Stimulated activated CD4-positive, alpha-beta T cell treated with anti-CD3 and anti-CD28 coated beads, Interleukin-1b, Interleukin-23, amount 100 ng/mL, for 4 hours (primary cell): ENCODE data around the gene PPP1R13B.
"Not testable (repeated sequence)": the region's sequence is repeated elsewhere in the genome, so short reads cannot be mapped to it uniquely, and the experiment has no call there.

Source experiments
- DNase-seq, 2 donors: peaks; one replicate each; pipeline ENCODE4 v3.0.0-alpha.2; 2020; ENCODE audit warnings: low read depth in 2 of 2

The PPP1R13B gene, protein sequence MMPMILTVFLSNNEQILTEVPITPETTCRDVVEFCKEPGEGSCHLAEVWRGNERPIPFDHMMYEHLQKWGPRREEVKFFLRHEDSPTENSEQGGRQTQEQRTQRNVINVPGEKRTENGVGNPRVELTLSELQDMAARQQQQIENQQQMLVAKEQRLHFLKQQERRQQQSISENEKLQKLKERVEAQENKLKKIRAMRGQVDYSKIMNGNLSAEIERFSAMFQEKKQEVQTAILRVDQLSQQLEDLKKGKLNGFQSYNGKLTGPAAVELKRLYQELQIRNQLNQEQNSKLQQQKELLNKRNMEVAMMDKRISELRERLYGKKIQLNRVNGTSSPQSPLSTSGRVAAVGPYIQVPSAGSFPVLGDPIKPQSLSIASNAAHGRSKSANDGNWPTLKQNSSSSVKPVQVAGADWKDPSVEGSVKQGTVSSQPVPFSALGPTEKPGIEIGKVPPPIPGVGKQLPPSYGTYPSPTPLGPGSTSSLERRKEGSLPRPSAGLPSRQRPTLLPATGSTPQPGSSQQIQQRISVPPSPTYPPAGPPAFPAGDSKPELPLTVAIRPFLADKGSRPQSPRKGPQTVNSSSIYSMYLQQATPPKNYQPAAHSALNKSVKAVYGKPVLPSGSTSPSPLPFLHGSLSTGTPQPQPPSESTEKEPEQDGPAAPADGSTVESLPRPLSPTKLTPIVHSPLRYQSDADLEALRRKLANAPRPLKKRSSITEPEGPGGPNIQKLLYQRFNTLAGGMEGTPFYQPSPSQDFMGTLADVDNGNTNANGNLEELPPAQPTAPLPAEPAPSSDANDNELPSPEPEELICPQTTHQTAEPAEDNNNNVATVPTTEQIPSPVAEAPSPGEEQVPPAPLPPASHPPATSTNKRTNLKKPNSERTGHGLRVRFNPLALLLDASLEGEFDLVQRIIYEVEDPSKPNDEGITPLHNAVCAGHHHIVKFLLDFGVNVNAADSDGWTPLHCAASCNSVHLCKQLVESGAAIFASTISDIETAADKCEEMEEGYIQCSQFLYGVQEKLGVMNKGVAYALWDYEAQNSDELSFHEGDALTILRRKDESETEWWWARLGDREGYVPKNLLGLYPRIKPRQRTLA

DNA sequence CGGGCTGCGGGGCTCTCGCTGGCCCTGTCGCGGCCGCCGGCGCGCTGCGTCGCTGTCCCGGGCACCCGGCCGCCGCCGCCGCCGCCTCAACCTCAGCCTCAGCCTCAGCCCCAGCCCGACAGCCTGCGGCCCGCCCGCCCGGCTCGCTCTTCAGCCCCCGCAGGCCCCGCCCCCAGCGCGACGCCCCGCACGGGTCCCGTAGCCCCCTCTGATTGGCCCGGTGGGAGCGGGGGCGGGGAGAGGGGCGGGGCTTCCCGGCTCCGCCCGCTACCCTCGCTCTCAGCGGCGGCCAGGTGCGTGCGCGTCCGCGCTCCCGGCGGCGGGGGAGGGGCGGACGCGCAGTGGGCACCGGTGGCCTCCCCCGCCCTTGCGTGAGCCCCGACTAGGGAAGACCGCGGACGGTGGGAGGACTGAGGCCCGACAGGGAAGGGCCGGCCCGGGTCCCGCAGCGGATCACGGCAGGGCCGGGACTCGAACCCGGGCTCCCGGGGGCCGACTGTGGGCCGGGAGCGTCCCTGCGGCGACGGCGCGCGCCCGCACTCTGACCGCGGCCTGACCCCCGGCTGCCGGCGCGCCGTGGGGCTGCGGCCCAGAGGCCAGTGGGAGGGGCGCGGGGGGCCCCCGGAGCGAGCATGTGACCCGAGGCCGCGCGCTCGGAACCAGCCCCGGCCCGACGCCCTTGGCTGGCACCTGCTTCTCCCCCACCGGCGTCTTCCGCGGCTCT, at the start of gene PPP1R13B:
Gene PPP1R13B (minus strand): TSS at position 125 of the 724 bp plus-strand sequence. CDS start 268 bp downstream, outside the sequence.
- peak; percentile 96 to 98 for DNase-seq

DNA sequence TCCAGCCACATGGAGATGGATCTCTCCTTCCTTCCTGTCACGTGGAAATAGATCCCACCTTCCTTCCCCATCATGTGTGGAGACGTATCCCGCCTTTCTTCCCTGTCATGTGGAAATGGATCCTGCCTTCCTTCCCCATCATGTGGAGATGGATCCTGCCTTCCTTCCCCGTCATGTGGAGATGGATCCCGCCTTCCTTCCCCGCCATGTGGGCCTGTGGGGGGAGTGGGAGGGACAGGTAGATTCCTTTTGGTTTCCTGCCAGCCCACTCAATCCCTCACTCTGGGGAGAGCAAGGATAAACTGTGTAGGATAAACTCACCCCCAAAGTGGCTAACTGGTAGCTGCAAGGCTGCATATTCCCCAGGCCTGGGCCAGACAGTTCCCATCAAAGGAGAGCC, 49.2 kb upstream of the PPP1R13B start:
- DNase-seq = no peak

DNA sequence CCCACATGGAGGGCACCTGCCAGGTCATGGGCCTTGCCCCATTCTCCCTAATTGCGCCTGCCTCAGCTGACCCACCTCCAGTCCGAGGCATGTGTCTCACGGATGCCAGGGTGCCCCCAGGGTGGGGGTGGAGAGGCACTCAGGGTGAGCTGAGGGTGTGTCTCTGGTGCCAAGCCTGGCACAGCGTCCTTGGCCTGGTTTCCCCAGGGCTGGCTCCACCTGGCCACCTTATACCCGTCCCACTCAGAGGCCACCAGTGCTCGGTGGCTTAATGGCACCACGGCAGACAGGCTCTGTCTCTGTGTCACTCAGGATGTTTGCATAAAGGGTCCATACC, 47.3 kb upstream of the PPP1R13B start:
- DNase-seq = no peak

DNA sequence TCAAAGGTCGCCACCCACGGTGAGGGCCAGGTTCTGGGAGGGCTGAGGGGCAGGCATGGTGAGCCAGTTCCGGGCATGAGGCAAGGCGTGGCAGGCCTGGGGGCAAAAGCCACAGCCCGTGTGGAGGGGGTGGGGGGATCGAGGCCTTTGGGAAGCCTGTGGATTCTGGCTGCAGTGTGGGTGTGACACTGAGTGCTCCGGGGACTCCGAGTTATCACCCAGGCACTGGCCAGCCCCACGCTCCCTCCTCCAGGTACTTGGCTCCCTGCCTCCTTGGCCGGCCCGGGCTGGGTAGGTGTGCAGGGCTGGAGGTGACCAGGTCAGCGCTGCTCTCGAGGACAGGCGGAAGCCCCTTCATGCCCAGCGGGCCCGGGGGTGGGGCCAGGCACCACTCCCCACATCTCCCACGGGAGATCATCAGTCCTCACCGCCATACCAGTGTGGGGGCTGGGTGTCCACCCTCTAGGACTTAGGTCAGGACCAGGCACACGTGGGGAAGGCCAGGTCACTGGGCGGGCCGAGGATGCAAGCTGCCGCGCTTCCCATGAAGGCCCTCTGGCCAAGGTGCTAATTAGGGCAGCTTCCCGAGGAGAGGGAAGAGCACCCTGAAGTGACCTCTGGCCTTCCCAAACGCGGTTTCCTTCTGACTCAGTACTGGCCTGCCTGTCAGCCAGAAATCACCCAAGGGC, 46.8 kb upstream of the PPP1R13B start:
- no peak for DNase-seq

DNA sequence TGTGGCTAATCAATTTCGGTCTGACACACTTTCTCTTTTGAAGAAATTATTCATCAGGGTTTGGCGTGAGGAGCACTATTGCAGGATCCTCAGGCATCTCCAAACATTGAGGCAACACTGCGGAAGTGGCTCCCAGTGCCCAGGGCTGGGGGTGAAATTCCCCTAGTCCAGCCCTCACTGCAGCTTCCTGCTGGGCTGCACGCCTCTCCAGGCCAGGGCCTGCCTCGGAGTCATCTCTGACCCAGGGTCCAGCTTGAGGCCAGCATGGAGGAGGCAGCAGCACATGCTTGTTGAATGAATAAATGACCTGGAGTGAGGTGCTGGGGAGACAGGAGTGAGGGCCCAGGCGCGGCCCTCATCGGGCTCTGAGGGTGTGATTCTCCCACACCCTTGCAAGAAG, 44.9 kb upstream of the PPP1R13B start:
- no peak for DNase-seq

DNA sequence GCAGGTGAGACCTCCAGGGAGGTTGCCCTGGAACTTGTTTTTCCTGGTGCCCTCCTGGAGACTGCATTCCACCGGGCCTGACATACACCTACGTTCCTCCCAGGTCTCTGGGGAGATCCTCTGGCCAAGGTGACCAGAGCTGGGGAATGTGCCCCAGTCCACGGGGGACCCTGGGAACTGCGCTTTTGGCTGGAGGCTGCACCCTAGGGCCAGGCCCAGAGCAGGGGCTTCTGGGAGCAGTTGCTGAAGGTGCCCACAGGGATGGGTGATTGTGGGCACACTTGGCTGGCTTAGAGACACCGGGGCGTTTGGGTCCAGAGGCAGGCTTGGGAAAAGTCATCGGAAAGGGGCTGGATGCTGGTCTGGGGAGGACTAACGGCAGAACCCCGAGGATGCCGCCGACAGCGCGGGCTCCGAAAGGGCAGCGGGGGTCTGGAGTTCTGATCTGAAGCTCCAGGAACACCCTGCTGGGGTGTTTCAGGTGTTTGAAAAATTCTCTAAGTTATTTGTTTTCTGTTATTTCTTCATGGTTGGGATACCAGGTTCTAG, 44.4 kb upstream of the PPP1R13B start:
- DNase-seq = no peak

DNA sequence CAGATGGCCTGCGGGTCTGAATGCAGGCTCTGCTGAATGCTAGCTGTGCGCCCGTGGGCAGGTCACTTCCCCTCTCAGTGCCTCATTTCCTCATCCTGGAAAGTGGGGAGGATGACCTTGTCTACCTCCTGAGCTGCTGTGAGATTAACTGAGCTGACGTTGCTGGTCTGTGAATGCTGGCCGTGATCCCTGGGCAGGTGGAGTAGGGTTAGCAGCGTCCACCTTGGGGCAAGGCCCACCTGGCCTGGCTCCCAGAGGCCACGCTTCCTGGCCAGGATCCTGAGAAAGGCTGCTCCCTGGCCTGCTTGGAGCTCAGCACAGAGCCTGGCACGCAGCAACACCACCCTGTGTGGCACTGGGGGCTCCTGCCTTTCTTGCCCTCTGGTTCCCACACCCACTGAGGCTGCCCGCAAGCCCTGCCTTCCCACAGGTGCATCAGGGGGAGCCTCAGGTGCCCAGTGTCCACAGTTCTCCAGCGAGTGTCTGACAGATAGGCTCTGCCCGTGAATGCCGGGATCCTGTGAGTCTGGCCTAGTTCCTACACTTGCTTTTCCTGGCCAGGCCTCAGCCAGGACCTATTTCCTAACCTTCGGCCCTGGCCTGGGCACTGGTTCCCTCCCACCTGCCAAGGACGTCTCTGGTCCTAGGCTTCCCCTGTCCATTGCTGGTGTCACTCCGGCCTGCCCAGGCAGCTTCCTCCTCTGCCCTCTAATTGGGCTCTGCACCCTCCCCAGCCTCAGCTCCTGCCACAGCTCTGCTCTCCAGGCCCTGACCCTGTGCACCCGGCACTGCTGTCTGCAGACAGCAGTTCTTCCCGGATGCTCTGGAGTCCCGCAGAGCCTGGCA, 43.7 kb upstream of the PPP1R13B start:
- DNase-seq = no peak

DNA sequence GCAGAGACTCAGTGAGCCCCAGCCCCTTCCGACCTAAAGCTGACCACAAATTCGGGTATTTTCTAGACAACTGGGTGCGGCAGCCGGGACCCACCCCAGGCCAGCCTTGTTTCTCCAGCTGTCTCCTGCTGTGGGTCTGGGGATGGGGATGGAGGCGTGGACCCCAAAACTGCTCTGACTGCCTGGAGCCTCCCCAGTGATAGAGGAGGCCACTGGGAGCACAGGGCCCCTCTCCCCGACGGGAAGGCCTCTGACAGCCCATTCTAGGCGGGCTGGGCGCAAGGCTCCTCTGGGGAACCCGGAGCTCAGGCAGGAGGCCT, 42.6 kb upstream of the PPP1R13B start:
- no peak for DNase-seq

DNA sequence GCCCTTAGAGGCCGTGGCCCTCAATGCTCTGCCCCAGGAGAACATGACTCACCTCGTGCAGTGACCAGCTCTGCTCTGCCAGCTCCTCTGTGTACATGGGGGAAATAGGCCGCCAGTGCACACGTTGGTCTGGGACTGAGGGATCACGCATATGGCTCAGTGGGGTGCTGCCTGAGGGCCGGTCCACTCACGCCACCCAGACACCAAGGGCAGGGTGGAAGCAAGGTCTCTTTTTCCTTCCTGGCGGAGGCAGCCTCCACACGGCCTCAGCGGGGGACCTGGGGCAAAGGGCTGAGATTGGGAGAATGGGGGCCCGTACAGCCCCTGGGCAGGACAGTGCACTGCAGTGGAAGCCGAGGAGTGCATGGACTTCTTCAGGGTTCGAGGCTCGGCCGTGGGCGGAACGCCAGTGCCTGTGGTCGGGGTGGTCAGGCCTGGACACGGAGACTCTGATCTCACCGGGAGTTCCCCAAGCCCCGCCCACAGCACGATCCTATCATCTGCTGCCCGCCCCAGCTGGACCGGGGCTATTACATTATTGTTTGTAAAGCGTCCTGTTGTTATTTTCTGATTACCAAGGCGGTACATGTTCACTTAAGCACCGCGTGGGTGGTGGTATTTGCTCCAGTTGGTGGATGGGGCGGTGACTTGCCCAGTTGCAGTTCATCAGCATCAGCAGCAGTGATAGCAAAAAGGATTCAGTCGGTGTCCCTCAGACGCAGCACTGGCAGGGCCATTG, 42.1 kb upstream of the PPP1R13B start:
- DNase-seq = no peak

DNA sequence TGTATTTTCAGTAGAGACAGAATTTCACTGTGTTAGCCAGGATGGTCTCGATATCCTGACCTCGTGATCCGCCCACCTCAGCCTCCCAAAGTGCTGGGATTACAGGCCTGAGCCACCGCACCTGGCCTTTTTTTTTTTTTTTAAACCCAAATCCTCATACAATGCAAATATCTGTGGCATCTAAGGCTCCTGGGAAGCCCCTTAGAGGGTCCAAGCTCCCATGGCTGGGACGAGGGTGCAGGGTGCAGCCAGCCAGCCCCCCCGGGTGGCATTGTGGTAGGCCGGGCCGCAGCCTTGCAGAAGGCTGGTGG, 41.6 kb upstream of the PPP1R13B start:
- DNase-seq = not testable (repeated sequence)

DNA sequence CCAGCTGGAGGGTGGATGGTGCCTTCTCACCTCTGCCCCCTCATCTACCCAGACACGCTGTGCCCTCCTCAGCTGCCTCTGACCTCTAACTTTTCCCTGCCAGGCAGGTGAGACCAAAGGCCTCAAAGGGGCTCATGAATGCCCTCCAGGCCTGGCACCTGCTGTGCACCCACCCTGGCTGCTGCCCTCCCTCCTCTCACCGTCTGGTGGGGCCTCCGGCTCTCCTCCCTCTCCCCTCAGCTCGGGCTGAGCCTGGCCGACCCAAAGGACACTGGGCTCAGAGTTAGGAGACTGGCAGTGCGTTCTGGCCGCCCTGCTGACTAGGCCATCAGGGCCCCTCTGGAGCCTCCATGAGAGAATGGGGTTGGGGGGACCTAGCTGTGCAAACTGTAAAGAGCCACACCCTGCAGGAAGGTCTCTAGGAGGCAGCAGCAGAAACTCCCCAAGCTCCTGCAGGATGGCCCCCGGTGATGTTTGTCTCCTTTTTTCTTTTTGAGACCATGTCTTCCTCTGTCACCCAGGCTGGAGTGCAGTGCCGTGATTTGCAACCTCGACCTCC, 40.3 kb upstream of the PPP1R13B start:
- no peak for DNase-seq

DNA sequence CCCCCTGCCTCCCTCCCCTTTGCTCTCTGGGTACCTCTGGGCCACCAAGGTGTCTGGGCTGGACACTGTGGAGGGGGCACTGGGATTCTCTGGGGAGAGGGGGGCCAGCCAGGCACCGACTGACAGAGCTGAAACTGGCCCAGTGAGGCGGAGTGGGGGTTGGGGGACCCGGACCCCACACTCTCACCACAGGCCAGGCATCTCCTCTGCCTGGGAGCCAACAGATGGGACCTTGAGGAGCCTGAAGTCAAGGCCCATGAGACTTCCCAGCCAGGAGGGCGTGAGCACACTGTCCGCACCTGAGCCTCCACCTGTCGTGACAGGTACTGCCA, 39.8 kb upstream of the PPP1R13B start:
- no peak for DNase-seq

DNA sequence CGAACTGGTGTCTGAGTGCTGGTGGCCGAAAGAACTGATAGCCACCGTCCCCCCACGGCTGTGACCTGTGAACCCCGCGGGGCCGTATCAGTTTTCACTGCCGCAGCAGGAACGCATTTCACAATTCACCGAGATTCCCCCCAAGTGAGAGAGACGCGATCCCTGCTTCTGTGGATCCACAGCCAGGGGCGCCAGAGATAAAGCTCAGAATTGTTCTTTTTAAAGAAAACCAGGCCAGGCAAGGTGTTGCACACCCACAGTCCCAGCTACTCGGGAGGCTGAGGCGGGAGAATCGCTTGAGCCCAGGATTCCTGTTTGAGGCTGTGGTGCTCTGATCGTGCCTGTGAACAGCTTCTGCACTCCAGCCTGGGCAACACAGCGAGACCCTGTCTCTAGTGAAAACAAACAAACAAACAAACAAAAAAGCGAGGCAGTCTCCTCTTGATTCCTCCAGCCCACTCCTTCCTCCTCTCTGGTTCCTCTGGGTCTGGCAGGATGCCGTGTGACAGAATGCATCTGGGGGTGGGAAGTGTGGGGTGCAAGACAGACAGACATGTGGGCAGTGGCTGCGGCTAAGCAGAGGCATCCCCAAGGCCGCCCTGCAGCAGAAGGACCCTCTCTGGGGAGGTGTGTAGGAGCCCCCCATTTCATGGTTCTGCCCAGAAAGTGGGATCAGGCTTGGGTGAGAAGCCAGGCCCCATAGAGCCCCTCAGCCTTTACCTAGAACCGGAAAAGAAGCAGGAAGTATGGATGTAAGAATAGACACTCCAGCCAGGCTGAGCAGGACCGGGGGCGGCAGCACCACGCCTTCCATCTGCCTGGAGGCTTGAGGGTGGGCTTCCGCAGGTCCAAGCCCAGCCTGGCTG, 39.2 kb upstream of the PPP1R13B start:
- DNase-seq = no peak

DNA sequence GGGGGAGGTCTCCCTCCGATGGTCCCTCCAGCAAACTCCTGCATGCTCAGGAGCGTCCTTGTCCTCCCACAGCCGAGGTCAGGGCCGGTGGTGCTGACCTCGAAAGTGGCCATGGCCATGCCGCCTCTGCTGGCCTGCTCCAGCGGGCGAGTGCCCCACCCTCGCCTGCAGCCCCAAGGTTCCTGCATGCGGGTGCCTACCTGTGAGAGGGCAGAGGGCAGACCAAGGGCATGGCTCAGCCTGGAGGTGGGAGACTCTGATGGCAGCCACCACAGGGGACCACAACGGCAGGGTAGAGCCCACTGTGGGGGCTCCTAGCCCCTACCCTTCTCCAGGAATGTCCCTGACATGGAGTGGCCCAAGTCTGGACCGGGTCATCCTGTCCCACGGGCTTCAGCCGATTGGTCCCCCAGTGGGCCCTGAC, 38.1 kb upstream of the PPP1R13B start:
- no peak for DNase-seq

DNA sequence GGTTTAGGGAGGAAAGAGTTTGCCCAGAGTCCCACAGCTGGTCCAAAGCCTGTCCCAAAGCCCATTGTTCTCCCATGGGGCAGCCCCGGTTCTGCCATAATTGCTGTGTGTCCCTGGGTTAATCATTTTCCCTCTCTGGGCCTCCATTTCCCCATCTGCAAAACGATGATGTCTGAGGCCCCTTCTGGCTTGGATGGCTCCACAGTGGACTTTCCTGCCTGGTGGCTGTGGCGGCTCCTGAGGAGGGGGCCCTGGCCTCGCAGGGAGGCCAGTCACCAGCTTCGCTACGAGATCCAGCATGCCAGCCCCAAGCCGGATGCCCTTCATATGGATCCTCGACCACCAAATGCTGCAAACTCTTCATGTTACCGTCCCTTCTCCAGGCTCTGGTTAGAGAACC, 37.5 kb upstream of the PPP1R13B start:
- no peak for DNase-seq

DNA sequence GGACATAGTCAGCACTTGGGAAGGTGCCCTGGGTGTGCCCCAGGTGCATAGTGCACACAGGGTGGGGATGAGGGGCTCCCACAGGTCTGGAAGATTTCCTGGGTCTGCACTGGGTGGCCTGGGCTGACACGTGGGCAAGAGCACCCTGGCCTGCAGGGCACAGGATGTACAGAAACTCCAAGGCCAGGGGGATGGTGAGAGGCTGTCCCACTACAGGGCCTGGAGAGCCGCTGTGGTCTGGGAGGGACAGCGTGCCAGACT, 35.8 kb upstream of the PPP1R13B start:
- DNase-seq = no peak

DNA sequence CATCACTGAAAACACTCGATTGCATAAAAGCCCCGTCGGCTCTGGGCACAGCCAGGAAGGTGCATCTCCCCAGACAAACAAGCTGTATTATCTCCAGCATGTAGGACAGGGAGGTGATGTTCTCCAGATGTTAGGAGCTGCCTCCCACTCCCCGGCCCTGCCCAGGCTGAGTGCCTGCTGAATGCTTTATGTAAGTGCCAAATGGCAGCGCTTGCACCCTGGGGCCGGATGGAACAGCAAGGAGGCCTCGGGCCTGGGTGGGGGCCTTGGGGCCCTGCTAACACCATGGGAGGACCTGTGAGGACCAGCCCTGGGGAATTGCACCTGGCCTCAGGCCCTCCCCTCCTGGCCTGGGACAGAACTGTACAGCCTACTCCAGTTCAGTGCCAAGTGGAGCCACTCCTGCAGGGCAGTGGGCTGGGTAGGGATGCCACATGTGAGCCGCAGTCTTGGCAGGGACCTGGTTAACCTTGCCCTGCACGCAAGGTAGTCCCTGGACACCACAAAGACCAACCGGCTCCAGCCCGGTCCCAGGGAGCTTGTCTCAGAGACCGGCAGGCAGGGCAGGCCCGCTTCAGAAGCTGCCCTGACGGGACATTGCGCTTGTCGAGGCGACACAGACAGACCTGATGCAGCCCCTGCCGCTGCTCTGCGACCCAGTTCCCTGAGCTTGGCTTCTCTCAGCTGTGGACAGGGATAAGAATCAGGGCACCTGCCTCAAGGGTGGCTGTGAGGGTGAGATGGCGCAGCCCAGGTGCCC, 35.3 kb upstream of the PPP1R13B start:
- DNase-seq = no peak
